ENCODE results near the gene SEC16A.

Gene SEC16A

GRCh38 chr9:136519263-136520052 lies 36.6 kb upstream of the SEC16A start:
- DNase-seq: no peak

GRCh38 chr9:136518623-136519022 lies 35.8 kb upstream of the SEC16A start:
- DNase-seq: no peak

- DNase-seq: no peak
These were observed 35.1 kb upstream of the SEC16A start for GRCh38 chr9:136517950-136518349.

GRCh38 chr9:136517012-136517743 lies 34.3 kb upstream of the SEC16A start:
- DNase-seq: no peak

GRCh38 chr9:136516191-136516654 lies 33.4 kb upstream of the SEC16A start:
- DNase-seq: no peak

GRCh38 chr9:136515276-136515675 lies 32.4 kb upstream of the SEC16A start:
- DNase-seq: no peak

- no peak for DNase-seq
These were observed 31.3 kb upstream of the SEC16A start for GRCh38 chr9:136514022-136514714.

- no peak for DNase-seq
These were observed 30.4 kb upstream of the SEC16A start for GRCh38 chr9:136513191-136513590.

- peak; percentile 35 for DNase-seq
These were observed 29.8 kb upstream of the SEC16A start for GRCh38 chr9:136512651-136513071.

- DNase-seq: no peak
These were observed 29.1 kb upstream of the SEC16A start for GRCh38 chr9:136511670-136512592.

GRCh38 chr9:136511144-136511669 lies 28.4 kb upstream of the SEC16A start:
- no peak for DNase-seq

GRCh38 chr9:136510561-136510960 lies 27.7 kb upstream of the SEC16A start:
- DNase-seq: no peak

GRCh38 chr9:136509549-136509948 lies 26.7 kb upstream of the SEC16A start:
- no peak for DNase-seq

- DNase-seq: peak; percentile 49
These were observed 26.1 kb upstream of the SEC16A start for GRCh38 chr9:136508729-136509500.

GRCh38 chr9:136507992-136508375 lies 25.1 kb upstream of the SEC16A start:
- no peak for DNase-seq

GRCh38 chr9:136507221-136507991 lies 24.6 kb upstream of the SEC16A start:
- no peak for DNase-seq

GRCh38 chr9:136506425-136506824 lies 23.6 kb upstream of the SEC16A start:
- DNase-seq: no peak

GRCh38 chr9:136505406-136506403 lies 22.9 kb upstream of the SEC16A start:
- no peak for DNase-seq

All from DMS53 (cell line).